Measurements from ENCODE around the gene PRKAG2.
"Not testable (repeated sequence)": the region's sequence is repeated elsewhere in the genome, so short reads cannot be mapped to it uniquely, and the experiment has no call there.

Gene PRKAG2

GRCh38 chr7:151590850-151591771 lies 285.8 kb downstream of the PRKAG2 start:
- no peak for DNase-seq (ENCODE audit: low read depth in 2 of 2)

- DNase-seq (ENCODE audit: low read depth in 2 of 2), result no peak
Measured at GRCh38 chr7:151590071-151590849, 286.7 kb downstream of the PRKAG2 start.

- no peak for DNase-seq (ENCODE audit: low read depth in 2 of 2)
Measured at GRCh38 chr7:151588982-151589381, 287.9 kb downstream of the PRKAG2 start.

- no peak for DNase-seq (ENCODE audit: low read depth in 2 of 2)
Measured at GRCh38 chr7:151586531-151587260, 290.2 kb downstream of the PRKAG2 start.

GRCh38 chr7:151585744-151586393 lies 291.0 kb downstream of the PRKAG2 start:
- DNase-seq (ENCODE audit: low read depth in 2 of 2), result no peak

- DNase-seq (ENCODE audit: low read depth in 2 of 2), result no peak
Measured at GRCh38 chr7:151581741-151582140, 295.2 kb downstream of the PRKAG2 start.

GRCh38 chr7:151579644-151580043 lies 297.3 kb downstream of the PRKAG2 start:
- DNase-seq (ENCODE audit: low read depth in 2 of 2), result no peak

GRCh38 chr7:151575410-151575809 lies 301.5 kb downstream of the PRKAG2 start:
- no peak for DNase-seq (ENCODE audit: low read depth in 2 of 2)

- not testable (repeated sequence) for DNase-seq (ENCODE audit: low read depth in 2 of 2)
Measured at GRCh38 chr7:151573046-151573445, 303.9 kb downstream of the PRKAG2 start.

- no peak for DNase-seq (ENCODE audit: low read depth in 2 of 2)
Measured at GRCh38 chr7:151572136-151572535, 304.8 kb downstream of the PRKAG2 start.

- no peak for DNase-seq (ENCODE audit: low read depth in 2 of 2)
Measured at GRCh38 chr7:151571471-151571870, 305.4 kb downstream of the PRKAG2 start.

GRCh38 chr7:151570366-151570915 lies 306.5 kb downstream of the PRKAG2 start:
- DNase-seq (ENCODE audit: low read depth in 2 of 2), result no peak

- no peak for DNase-seq (ENCODE audit: low read depth in 2 of 2)
Measured at GRCh38 chr7:151568956-151569940, 307.7 kb downstream of the PRKAG2 start.

GRCh38 chr7:151566897-151567320 lies 310.0 kb downstream of the PRKAG2 start:
- DNase-seq (ENCODE audit: low read depth in 2 of 2), result no peak

GRCh38 chr7:151565541-151565940 lies 311.4 kb downstream of the PRKAG2 start:
- no peak for DNase-seq (ENCODE audit: low read depth in 2 of 2)

- DNase-seq (ENCODE audit: low read depth in 2 of 2), result no peak
Measured at GRCh38 chr7:151560243-151560642, 316.7 kb downstream of the PRKAG2 start.

GRCh38 chr7:151559557-151560183 lies 317.2 kb downstream of the PRKAG2 start:
- DNase-seq (ENCODE audit: low read depth in 2 of 2), result no peak

- DNase-seq (ENCODE audit: low read depth in 2 of 2), result no peak
Measured at GRCh38 chr7:151558575-151558974, 318.3 kb downstream of the PRKAG2 start.

- DNase-seq (ENCODE audit: low read depth in 2 of 2), result no peak
Measured at GRCh38 chr7:151556592-151556991, 320.3 kb downstream of the PRKAG2 start.

All from activated CD4-positive, alpha-beta T cell treated with anti-CD3 and anti-CD28 coated beads for 24 hours (primary cell).